Mesendoderm (in vitro differentiated cells): Measurements from ENCODE around the gene PKP3.
A peak's percentile ranks its signal among the peaks of the same experiment; 100 is the strongest.

Source experiments
- DNase-seq: peaks from one replicate; pipeline ENCODE4 v3.0.0; 2013
- H2AK5ac ChIP-seq: 2 replicates; pipeline ENCODE4 v1.6.1; 2013; ENCODE audit warnings: low read length, inconsistent platforms
- H2BK120ac ChIP-seq: 2 replicates; pipeline ENCODE4 v1.6.1; 2013; ENCODE audit warnings: low read depth, mild to moderate bottlenecking, low read length, moderate library complexity, mixed read lengths
- H2BK15ac ChIP-seq: replicated peaks from 2 replicates; pipeline ENCODE4 v1.6.1; 2013; ENCODE audit warnings: low read depth, mild to moderate bottlenecking, moderate library complexity
- H2BK5ac ChIP-seq: 2 replicates; pipeline ENCODE4 v1.6.1; 2013; ENCODE audit warnings: low read length, inconsistent platforms
- H3K18ac ChIP-seq: 2 replicates; pipeline ENCODE4 v1.6.1; 2013; ENCODE audit warnings: mild to moderate bottlenecking, low read length, mixed read lengths
- H3K23ac ChIP-seq: one replicate; pipeline ENCODE4 v1.6.1; 2013; ENCODE audit warnings: low read length
- H3K27ac ChIP-seq: 2 replicates; pipeline ENCODE4 v1.5.1; 2013; ENCODE audit warnings: low read depth, mild to moderate bottlenecking, inconsistent platforms, low read length, moderate library complexity
- H3K27me3 ChIP-seq: 2 replicates; pipeline ENCODE4 v1.6.1; 2013; ENCODE audit warnings: low read length, control low read depth, mild to moderate bottlenecking, inconsistent platforms; ENCODE audit not compliant: insufficient read depth, poor library complexity
- H3K36me3 ChIP-seq: 2 replicates; pipeline ENCODE4 v1.6.1; 2013; ENCODE audit warnings: low read length, inconsistent platforms; ENCODE audit not compliant: control insufficient read depth, insufficient read depth
- H3K4ac ChIP-seq: one replicate; pipeline ENCODE4 v1.6.1; 2013; ENCODE audit warnings: low read depth, mild to moderate bottlenecking, low read length, moderate library complexity
- H3K4me1 ChIP-seq: 2 replicates; pipeline ENCODE4 v1.6.1; 2013; ENCODE audit warnings: low read depth, low read length, inconsistent platforms; ENCODE audit not compliant: control insufficient read depth
- H3K4me2 ChIP-seq: 2 replicates; pipeline ENCODE4 v1.6.1; 2013; ENCODE audit warnings: low read length
- H3K4me3 ChIP-seq: 2 replicates; pipeline ENCODE4 v1.5.1; 2013; ENCODE audit warnings: mild to moderate bottlenecking, low read length
- H3K56ac ChIP-seq: one replicate; pipeline ENCODE4 v1.6.1; 2013; ENCODE audit warnings: low read length
- H3K79me1 ChIP-seq: 2 replicates; pipeline ENCODE4 v1.6.1; 2013; ENCODE audit warnings: low read length, inconsistent platforms
- H3K79me2 ChIP-seq: 2 replicates; pipeline ENCODE4 v1.6.1; 2013; ENCODE audit warnings: mild to moderate bottlenecking, low read length; ENCODE audit not compliant: control insufficient read depth, insufficient read depth
- H3K9ac ChIP-seq: 2 replicates; pipeline ENCODE4 v1.6.1; 2013; ENCODE audit warnings: low read length, inconsistent platforms
- H4K5ac ChIP-seq: one replicate; pipeline ENCODE4 v1.6.1; 2013; ENCODE audit warnings: low read length
- H4K8ac ChIP-seq: one replicate; pipeline ENCODE4 v1.6.1; 2013; ENCODE audit warnings: low read depth, mild to moderate bottlenecking, control low read depth, low read length, moderate library complexity
- WGBS: extraction: QIAGEN DNeasy Blood & Tissue Kit; methylation state at CpG from one replicate; pipeline ENCODE4 v1.1.7; 2013; ENCODE audit warnings: low lambda C conversion rate, missing lambda C conversion rate; ENCODE audit not compliant: insufficient coverage; ENCODE audit errors: extremely low coverage; 5-methylcytosine and 5-hydroxymethylcytosine counted together

The PKP3 gene

DNA sequence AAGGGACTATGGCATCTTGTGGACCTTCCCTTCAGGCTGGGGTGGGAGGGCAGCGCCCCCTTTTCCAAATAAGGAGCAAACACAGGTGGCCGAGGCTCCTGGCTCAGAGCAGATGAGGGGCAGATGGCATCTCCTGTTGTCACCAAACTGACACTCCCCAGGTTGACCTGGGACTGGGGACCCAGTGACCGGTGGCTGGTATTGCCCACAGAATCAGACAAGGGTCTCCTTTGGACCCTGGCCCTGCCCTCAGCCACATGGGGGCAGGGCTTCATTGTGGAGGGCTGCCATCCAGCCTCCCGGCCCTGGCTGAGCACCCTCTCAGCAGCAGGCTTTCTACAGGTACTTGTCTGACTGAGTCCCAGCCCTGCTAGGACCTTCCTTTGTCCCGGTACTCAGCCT, 21.6 kb downstream of the PKP3 start:
- H2BK5ac ChIP-seq: no peak overlapping the region
- DNase-seq: no peak
- H3K18ac ChIP-seq: no peak overlapping the region
- H3K56ac ChIP-seq: no peak overlapping the region
- H4K8ac ChIP-seq: no peak overlapping the region
- no peaks in the 10 kb centered on the region for H3K4me1 ChIP-seq
- H3K27me3 ChIP-seq: no peaks in the 10 kb centered on the region
- H2BK15ac ChIP-seq: no peak overlapping the region
- H2AK5ac ChIP-seq: no peak overlapping the region
- no peak overlapping the region for H2BK120ac ChIP-seq
- no peak overlapping the region for H3K27ac ChIP-seq
- H4K5ac ChIP-seq: no peak overlapping the region
- no peaks in the 10 kb centered on the region for H3K79me1 ChIP-seq
- H3K9ac ChIP-seq: no peak overlapping the region
- no peak overlapping the region for H3K23ac ChIP-seq
- no peak overlapping the region for H3K4me2 ChIP-seq
- H3K36me3 ChIP-seq: no peaks in the 10 kb centered on the region
- WGBS: no CpG with 5 or more reads among the region's 5 CpGs
- H3K4ac ChIP-seq: no peak overlapping the region
- H3K79me2 ChIP-seq: no peaks in the 10 kb centered on the region
- H3K4me3 ChIP-seq: no peak overlapping the region

GRCh38 chr11:416051-416756, 22.2 kb downstream of the PKP3 start:
- Histone ChIP-seq H3K4me2 (peak overlapping the region; percentile 75), H4K5ac (no peak overlapping the region), H3K4me1 (no peaks in the 10 kb centered on the region), H4K8ac (no peak overlapping the region), H2BK5ac (no peak overlapping the region), H3K36me3 (no peaks in the 10 kb centered on the region), H3K23ac (no peak overlapping the region), H3K9ac (peak overlapping the region; percentile 74), H3K79me1 (no peaks in the 10 kb centered on the region), H2AK5ac (no peak overlapping the region), H3K18ac (peak overlapping the region; percentile 31), H3K79me2 (no peaks in the 10 kb centered on the region), H3K4me3 (no peak overlapping the region), H3K4ac (peak overlapping the region; percentile 18), H3K27me3 (no peaks in the 10 kb centered on the region), H2BK120ac (no peak overlapping the region), H2BK15ac (no peak overlapping the region), H3K56ac (peak overlapping the region; percentile 81), H3K27ac (no peak overlapping the region)
- no CpG with 5 or more reads among the region's 45 CpGs for WGBS
- no peak for DNase-seq

GRCh38 chr11:416757-417621, 23.0 kb downstream of the PKP3 start:
- Histone ChIP-seq H3K27ac (no peak overlapping the region), H3K4me3 (peak overlapping the region; percentile 30), H3K56ac (peak overlapping the region; percentile 81), H3K4ac (peak overlapping the region; percentile 18), H2BK15ac (no peak overlapping the region), H3K23ac (no peak overlapping the region), H3K4me2 (peak overlapping the region; percentile 75), H3K27me3 (no peaks in the 10 kb centered on the region), H2AK5ac (no peak overlapping the region), H3K9ac (peak overlapping the region; percentile 74), H4K5ac (no peak overlapping the region), H3K79me1 (no peaks in the 10 kb centered on the region), H3K4me1 (no peaks in the 10 kb centered on the region), H2BK120ac (no peak overlapping the region), H2BK5ac (no peak overlapping the region), H3K18ac (peak overlapping the region; percentile 31), H3K79me2 (no peaks in the 10 kb centered on the region), H4K8ac (no peak overlapping the region), H3K36me3 (no peaks in the 10 kb centered on the region)
- WGBS: no CpG with 5 or more reads among the region's 97 CpGs
- DNase-seq: peak; percentile 34

- Histone ChIP-seq H2BK15ac (no peak overlapping the region), H3K9ac (peak overlapping the region; percentile 74), H3K4me1 (no peaks in the 10 kb centered on the region), H3K27me3 (no peaks in the 10 kb centered on the region), H4K8ac (no peak overlapping the region), H3K56ac (peak overlapping the region; percentile 49), H3K4me2 (peak overlapping the region; percentile 75), H2BK5ac (no peak overlapping the region), H2AK5ac (no peak overlapping the region), H2BK120ac (no peak overlapping the region), H3K4me3 (no peak overlapping the region), H3K36me3 (no peaks in the 10 kb centered on the region), H3K79me2 (no peaks in the 10 kb centered on the region), H3K27ac (no peak overlapping the region), H3K79me1 (no peaks in the 10 kb centered on the region), H3K4ac (no peak overlapping the region), H3K23ac (no peak overlapping the region), H4K5ac (no peak overlapping the region), H3K18ac (no peak overlapping the region)
- no peak for DNase-seq
- no CpG with 5 or more reads among the region's 19 CpGs for WGBS
Observed at GRCh38 chr11:417652-418342, 23.8 kb downstream of the PKP3 start.

DNA sequence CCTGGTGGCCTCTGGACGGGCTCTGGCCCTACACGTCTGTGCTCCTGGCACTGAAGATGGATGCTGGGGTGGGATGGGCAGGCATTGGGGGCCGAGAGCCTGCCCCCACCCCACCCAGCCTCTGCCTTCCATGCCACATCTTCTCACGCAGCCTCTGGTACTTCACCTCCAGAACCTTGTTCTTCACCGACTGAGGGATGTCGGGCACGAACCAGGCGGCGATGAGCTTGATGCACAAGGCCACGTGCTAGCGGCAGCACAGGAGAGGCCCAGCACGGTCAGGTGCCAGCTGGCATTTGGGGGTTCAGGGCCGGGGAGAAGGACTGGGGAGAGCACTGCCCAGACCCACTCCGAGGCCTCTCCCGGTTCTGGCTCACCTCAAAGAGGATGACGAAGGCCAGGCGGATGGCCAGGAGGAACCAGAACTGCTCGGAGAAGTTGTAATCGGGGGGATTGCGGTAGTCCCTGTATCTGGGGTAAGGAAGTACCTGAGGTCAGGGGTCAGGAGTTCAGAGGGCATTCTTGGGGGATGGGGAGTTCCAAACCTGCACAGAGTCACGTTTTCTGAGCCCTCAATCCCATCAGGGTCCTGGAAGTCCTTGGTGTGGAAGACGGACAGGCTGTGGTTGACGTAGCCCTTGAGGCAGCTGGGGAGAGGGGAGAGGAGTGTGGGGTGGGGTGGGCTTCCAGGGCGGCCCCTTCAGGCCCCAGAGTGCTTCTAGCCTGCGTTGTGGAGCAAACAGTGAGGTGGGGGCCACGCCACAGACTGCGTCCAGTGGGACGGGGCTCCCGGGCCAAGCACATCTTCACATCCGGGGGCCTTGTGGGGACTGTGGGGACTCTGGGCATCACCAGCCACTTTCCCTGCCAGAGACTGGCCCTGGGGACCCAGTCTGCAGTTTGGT, 24.6 kb downstream of the PKP3 start:
- H4K8ac ChIP-seq: no peak overlapping the region
- no peak overlapping the region for H2BK5ac ChIP-seq
- H3K4me3 ChIP-seq: no peak overlapping the region
- no peaks in the 10 kb centered on the region for H3K79me2 ChIP-seq
- H3K4me2 ChIP-seq: no peak overlapping the region
- no peak overlapping the region for H2BK15ac ChIP-seq
- H3K4ac ChIP-seq: no peak overlapping the region
- H2BK120ac ChIP-seq: no peak overlapping the region
- no CpG with 5 or more reads among the region's 30 CpGs for WGBS
- no peaks in the 10 kb centered on the region for H3K27me3 ChIP-seq
- no peak for DNase-seq
- no peaks in the 10 kb centered on the region for H3K36me3 ChIP-seq
- H3K79me1 ChIP-seq: no peaks in the 10 kb centered on the region
- H2AK5ac ChIP-seq: no peak overlapping the region
- H3K9ac ChIP-seq: no peak overlapping the region
- no peak overlapping the region for H3K23ac ChIP-seq
- H3K56ac ChIP-seq: no peak overlapping the region
- H3K27ac ChIP-seq: no peak overlapping the region
- no peak overlapping the region for H4K5ac ChIP-seq
- no peaks in the 10 kb centered on the region for H3K4me1 ChIP-seq
- H3K18ac ChIP-seq: no peak overlapping the region
